Panc1 (cell line): ENCODE measurements around the gene LIPC. TPM values are rescaled to one million over a fixed set of nuclear protein-coding genes. Genes with fewer than 3 reads are reported as not detected.

ENCODE experiments used
- ATAC-seq: fragments of 200-7000 bp; cut with Tn5 transposase; 2 replicates; pipeline ENCODE4 v1.9.1; 2020; ENCODE audit warnings: mild to moderate bottlenecking, moderate library complexity
- BruUV-seq: library from RNA; stranded (reverse); fragments of 400-500 nt; replicated peaks from 2 replicates; lab custom pipeline; 2021; lab: Mats Ljungman, UMichigan
- CTCF ChIA-PET: fragments of 300-600 bp; sonication (Branson Sonifier 250); formaldehyde crosslinking; loops from one replicate; lab custom pipeline; 2022; ENCODE audit warnings: antibody characterized with exemption; lab: Charles Lee
- POLR2A ChIA-PET: fragments of 300-600 bp; sonication (Branson Sonifier 250); formaldehyde crosslinking; loops from one replicate; lab custom pipeline; 2022; ENCODE audit warnings: antibody characterized with exemption; lab: Charles Lee
- DNase-seq: peaks from one replicate; pipeline ENCODE4 v3.0.0-alpha.2; 2010; ENCODE audit warnings: low read depth, low spot score
- H3K27ac ChIP-seq: 2 replicates; pipeline ENCODE4 v1.5.1; 2011; ENCODE audit warnings: mild to moderate bottlenecking, low read length, inconsistent platforms
- H3K27me3 ChIP-seq: fragments of 200-500 bp; sonication (Bioruptor generic); 2 replicates; pipeline ENCODE4 v1.6.0; 2014; ENCODE audit warnings: low read length, inconsistent platforms; ENCODE audit not compliant: control insufficient read depth, insufficient read depth
- H3K36me3 ChIP-seq: fragments of 200-500 bp; sonication (Bioruptor generic); 2 replicates; pipeline ENCODE4 v1.5.1; 2014; ENCODE audit warnings: inconsistent platforms, mild to moderate bottlenecking, low read length, moderate library complexity; ENCODE audit not compliant: control insufficient read depth, insufficient read depth
- H3K4me1 ChIP-seq: 2 replicates; pipeline ENCODE4 v1.5.1; 2011; ENCODE audit warnings: inconsistent platforms, mild to moderate bottlenecking, low read length, moderate library complexity; ENCODE audit not compliant: control insufficient read depth, insufficient read depth
- H3K4me3 ChIP-seq, 2 experiments: 2 replicates each; pipeline ENCODE4 v1.5.1; 2011 to 2012; ENCODE audit warnings: low read depth in 2 of 2, low read length in 2 of 2, mild to moderate bottlenecking in 2 of 2, inconsistent platforms in 1 of 2, moderate library complexity in 1 of 2
- H3K9me3 ChIP-seq: fragments of 200-500 bp; sonication (Bioruptor generic); 2 replicates; pipeline ENCODE4 v1.5.1; 2014; ENCODE audit warnings: low read depth, mild to moderate bottlenecking, inconsistent platforms, low read length, moderate library complexity; ENCODE audit not compliant: control insufficient read depth, insufficient read depth
- POLR2AphosphoS5 ChIP-seq: IDR thresholded peaks from 2 replicates; pipeline ENCODE4 v1.6.1; 2012; ENCODE audit warnings: mild to moderate bottlenecking, low read depth, low read length, moderate library complexity
- SIN3A ChIP-seq: IDR thresholded peaks from 2 replicates; pipeline ENCODE4 v1.6.1; 2012; ENCODE audit warnings: low read depth, mild to moderate bottlenecking, low read length, moderate library complexity, borderline replicate concordance; ENCODE audit not compliant: insufficient read depth
- TCF7L2 ChIP-seq: IDR thresholded peaks from 2 replicates; pipeline ENCODE4 v1.6.1; 2011; ENCODE audit warnings: mild to moderate bottlenecking, low read depth, low read length, inconsistent platforms
- in situ Hi-C: cut with HindIII; loops from 2 replicates; pipeline ENCODE4 v1.10.0; 2016; ENCODE audit warnings: low sequenced_read_pairs, low pct_unique_long_range_greater_than_20kb
- intact Hi-C: fragments of 100-400 bp; cut with micrococcal nuclease; formaldehyde crosslinking; loops from one replicate; pipeline ENCODE4 v1.10.0; 2022; ENCODE audit not compliant: unreplicated experiment
- total RNA-seq: library from RNA; stranded (reverse); gene quantifications from one replicate; pipeline ENCODE4 v1.2.1, GENCODE V29; 2021; ENCODE audit not compliant: unreplicated experiment
- TF ChIP-seq, protein P1 (sequence below), 2 experiments: IDR thresholded peaks; 2 replicates each; pipeline ENCODE4 v1.6.1; 2011 to 2012; ENCODE audit warnings: low read depth in 2 of 2, control low read depth in 1 of 2, low read length in 1 of 2, mild to moderate bottlenecking in 1 of 2, moderate library complexity in 1 of 2; ENCODE audit not compliant: insufficient read depth in 1 of 2
- TF ChIP-seq, protein P2 (sequence below): fragments of 450-650 bp; IDR thresholded peaks from 2 replicates; pipeline ENCODE4 v1.5.1; 2017; ENCODE audit warnings: mild to moderate bottlenecking

The LIPC gene
- total RNA-seq, 1 experiment from 2014 or later, result not detected

DNA sequence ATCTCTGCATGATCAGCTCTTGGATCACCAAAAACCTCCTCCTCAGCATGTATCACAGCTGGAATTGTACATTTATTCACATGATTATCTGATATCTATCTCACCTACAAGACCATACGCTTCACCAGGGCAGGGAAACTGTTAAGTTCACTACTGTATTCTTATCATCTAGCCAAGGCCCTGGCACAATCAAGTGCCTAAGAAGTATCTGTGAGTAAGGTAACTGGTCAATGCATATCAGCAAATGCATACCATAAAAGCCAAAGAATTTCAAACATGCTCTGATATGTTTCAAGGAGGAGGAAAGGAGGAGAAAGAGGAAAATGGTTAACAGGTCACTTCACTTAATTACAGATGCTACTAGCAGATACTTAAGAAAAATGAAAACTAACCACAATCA is 158.4 kb downstream of the LIPC start:
- Histone ChIP-seq H3K4me1 (0 out of 2 replicates have a peak, but pooled peaks cover 3% of the 10 kb centered on the region), H3K27me3 (no peaks in the 10 kb centered on the region), H3K36me3 (no peaks in the 10 kb centered on the region), H3K4me3 (no peak overlapping the region), H3K9me3 (no peaks in the 10 kb centered on the region), H3K27ac (no peak overlapping the region)
- DNase-seq (no peak), ATAC-seq (no peak)
- intact Hi-C loops, result no loop called here
- ChIA-PET CTCF (no interaction called here), POLR2A (no interaction called here)
- no TSS peak for BruUV-seq
- TF ChIP-seq TCF7L2 (no peak), SIN3A (no peak), POLR2AphosphoS5 (no peak)
- TF ChIP-seq, protein P1, sequence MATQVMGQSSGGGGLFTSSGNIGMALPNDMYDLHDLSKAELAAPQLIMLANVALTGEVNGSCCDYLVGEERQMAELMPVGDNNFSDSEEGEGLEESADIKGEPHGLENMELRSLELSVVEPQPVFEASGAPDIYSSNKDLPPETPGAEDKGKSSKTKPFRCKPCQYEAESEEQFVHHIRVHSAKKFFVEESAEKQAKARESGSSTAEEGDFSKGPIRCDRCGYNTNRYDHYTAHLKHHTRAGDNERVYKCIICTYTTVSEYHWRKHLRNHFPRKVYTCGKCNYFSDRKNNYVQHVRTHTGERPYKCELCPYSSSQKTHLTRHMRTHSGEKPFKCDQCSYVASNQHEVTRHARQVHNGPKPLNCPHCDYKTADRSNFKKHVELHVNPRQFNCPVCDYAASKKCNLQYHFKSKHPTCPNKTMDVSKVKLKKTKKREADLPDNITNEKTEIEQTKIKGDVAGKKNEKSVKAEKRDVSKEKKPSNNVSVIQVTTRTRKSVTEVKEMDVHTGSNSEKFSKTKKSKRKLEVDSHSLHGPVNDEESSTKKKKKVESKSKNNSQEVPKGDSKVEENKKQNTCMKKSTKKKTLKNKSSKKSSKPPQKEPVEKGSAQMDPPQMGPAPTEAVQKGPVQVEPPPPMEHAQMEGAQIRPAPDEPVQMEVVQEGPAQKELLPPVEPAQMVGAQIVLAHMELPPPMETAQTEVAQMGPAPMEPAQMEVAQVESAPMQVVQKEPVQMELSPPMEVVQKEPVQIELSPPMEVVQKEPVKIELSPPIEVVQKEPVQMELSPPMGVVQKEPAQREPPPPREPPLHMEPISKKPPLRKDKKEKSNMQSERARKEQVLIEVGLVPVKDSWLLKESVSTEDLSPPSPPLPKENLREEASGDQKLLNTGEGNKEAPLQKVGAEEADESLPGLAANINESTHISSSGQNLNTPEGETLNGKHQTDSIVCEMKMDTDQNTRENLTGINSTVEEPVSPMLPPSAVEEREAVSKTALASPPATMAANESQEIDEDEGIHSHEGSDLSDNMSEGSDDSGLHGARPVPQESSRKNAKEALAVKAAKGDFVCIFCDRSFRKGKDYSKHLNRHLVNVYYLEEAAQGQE (IDR thresholded peaks at IDR 0.05; ENCODE audit: insufficient read depth in 1 of 2, low read depth in 2 of 2, low read length in 1 of 2), result no peak
- TF ChIP-seq, protein P2, sequence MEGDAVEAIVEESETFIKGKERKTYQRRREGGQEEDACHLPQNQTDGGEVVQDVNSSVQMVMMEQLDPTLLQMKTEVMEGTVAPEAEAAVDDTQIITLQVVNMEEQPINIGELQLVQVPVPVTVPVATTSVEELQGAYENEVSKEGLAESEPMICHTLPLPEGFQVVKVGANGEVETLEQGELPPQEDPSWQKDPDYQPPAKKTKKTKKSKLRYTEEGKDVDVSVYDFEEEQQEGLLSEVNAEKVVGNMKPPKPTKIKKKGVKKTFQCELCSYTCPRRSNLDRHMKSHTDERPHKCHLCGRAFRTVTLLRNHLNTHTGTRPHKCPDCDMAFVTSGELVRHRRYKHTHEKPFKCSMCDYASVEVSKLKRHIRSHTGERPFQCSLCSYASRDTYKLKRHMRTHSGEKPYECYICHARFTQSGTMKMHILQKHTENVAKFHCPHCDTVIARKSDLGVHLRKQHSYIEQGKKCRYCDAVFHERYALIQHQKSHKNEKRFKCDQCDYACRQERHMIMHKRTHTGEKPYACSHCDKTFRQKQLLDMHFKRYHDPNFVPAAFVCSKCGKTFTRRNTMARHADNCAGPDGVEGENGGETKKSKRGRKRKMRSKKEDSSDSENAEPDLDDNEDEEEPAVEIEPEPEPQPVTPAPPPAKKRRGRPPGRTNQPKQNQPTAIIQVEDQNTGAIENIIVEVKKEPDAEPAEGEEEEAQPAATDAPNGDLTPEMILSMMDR, result no peak
- in situ Hi-C loops, result no loop called here

DNA sequence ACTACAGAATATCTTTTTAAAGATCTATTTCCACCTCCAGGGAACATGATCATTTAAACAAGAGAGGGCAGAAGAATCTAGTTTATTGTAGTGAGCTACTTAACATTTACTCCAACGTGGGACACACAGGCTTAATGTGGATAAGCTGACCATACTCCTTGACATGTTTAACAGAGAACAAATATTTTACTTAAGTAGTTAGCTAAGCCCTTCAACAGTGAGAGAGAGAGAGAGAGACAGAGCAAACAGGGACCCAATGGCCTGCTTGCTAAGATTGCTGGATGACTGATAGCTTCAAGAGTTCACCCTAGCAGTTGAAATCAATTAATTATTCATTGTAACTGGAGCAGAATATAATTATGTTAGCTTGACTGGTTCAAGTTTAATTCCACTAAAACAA is 159.1 kb downstream of the LIPC start:
- TF ChIP-seq, protein P2, result no peak
- TF ChIP-seq SIN3A (no peak), POLR2AphosphoS5 (no peak), TCF7L2 (no peak)
- TF ChIP-seq, protein P1 (IDR thresholded peaks at IDR 0.05; ENCODE audit: insufficient read depth in 1 of 2, low read depth in 2 of 2, low read length in 1 of 2), result no peak
- Histone ChIP-seq H3K9me3 (no peaks in the 10 kb centered on the region), H3K27me3 (no peaks in the 10 kb centered on the region), H3K27ac (no peak overlapping the region), H3K4me3 (no peak overlapping the region), H3K36me3 (no peaks in the 10 kb centered on the region), H3K4me1 (0 out of 2 replicates have a peak, but pooled peaks cover 3% of the 10 kb centered on the region)
- DNase-seq, result no peak
- ChIA-PET POLR2A (no interaction called here), CTCF (no interaction called here)
- intact Hi-C loops, result no loop called here
- BruUV-seq, result no TSS peak
- no peak for ATAC-seq
- in situ Hi-C loops, result no loop called here
